Renal cortex interstitium (tissue), 15 donors: ENCODE data around the gene ACOT12. TPM values are rescaled to one million over a fixed set of nuclear protein-coding genes. Genes with fewer than 3 reads are reported as not detected.
"Not testable (repeated sequence)": the region's sequence is repeated elsewhere in the genome, so short reads cannot be mapped to it uniquely, and the experiment has no call there.

Experiments
- DNase-seq, 11 donors: peaks; one replicate each; pipeline ENCODE4 v3.0.0-alpha.2; 2013; ENCODE audit warnings: low read depth in 9 of 11, low spot score in 4 of 11; ENCODE audit errors: extremely low read depth in 1 of 11
- long read RNA-seq, 16 experiments: transcript quantifications; one replicate each; lab custom pipeline, GENCODE V29; 2026
- polyA plus RNA-seq, 3 donors: library from polyadenylated mRNA; unstranded; fragments of 120-200 nt; gene quantifications; one replicate each; pipeline ENCODE4 v1.2.1, GENCODE V29; 2013; ENCODE audit not compliant: insufficient read length in 3 of 3

ACOT12 gene
- 1 to 10 TPM in 1 of 3 donors, under 1 TPM in 2; 0.53 to 1.3 (median 0.90) TPM for polyA plus RNA-seq
- long read RNA-seq, donor 1 = 0 reads
- long read RNA-seq, donor 2 = 0 reads
- long read RNA-seq, donor 3 = 0 reads
- long read RNA-seq, donor 4 = 0 reads
- long read RNA-seq, donor 5 = 0 reads
- long read RNA-seq, donor 6 = 0 reads
- long read RNA-seq, donor 7 = 0 reads
- long read RNA-seq, donor 8 = 0 reads
- long read RNA-seq, donor 9 = 0 reads
- long read RNA-seq, donor 10 = 0 reads
- long read RNA-seq, donor 11 = 0 reads
- long read RNA-seq, donor 12 = 0 reads
- long read RNA-seq, donor 13 = 0 reads
- long read RNA-seq, donor 14 = 0 reads
- long read RNA-seq, donor 15 = 0 reads
- long read RNA-seq, donor 16 = 0 reads

DNA sequence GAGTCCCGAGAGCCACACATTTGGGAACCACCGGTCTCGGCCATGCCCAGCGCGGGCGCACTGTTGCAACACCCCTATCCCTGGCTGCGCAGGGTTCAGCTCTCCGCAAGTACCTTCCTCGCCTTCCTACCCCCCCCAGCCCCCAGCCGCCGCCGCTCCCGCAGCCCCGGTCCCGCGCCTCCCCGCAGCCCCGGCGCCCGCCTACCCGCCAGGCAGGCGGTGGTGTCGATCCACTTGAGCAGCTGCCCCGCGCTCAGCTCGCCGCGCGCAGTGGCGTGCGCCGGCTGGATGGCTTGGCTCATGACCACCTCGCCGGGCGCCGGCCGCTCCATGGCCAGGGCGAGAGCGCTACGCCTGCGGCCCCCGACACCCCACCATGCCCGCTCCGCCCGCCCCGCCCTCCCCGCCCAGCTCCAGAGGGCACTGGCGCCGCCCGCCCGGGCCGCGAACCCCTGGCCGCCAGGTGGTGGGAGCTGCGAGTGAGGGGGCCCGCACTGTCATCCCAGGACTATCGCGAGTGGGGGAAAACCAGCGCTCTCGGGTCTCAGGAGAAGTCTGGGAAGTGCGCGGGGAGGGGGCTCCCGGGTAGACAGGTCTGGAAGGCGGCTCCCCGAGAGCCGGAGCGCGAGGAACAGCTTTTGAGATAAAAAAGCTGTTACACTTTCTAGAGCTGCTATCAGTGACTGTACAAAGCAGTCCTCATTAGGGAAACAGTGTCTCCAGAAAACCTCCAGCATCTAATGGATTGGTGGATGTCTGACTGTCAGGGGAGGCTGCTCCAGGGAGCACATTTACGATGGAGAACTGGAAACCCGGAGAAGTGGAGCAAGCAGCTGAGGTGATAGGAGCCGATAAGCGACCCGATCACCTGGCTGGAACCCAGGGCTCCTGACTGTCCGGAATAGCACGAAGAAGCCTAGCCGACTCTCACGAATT is at the start of gene ACOT12:
Gene ACOT12 (minus strand): TSS at position 352 of the 936 bp plus-strand sequence. CDS start 20 bp downstream, at position 332.
- DNase-seq = peak in 5 of 11 donors; percentile 9 to 32 (median 22)

DNA sequence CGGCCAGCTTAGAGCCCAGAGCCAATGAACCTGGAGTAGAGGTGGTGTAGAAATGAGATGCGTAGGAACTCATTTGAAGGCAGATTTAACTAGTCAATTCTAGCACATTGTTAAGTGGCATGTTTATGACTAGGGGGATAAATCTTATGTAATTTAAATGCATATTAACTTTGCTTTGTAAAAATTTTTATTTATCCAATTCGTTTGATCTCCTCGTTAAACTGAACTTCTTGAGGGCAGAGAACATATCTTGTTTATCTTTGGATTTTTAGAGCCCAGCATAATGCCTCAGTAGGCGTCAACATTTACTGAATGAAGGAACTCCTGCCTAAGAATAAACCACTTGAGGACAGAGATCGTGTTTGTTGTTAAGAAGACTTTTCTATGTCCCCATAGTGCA is 41.1 kb upstream of the ACOT12 start:
- DNase-seq = no peak

DNA sequence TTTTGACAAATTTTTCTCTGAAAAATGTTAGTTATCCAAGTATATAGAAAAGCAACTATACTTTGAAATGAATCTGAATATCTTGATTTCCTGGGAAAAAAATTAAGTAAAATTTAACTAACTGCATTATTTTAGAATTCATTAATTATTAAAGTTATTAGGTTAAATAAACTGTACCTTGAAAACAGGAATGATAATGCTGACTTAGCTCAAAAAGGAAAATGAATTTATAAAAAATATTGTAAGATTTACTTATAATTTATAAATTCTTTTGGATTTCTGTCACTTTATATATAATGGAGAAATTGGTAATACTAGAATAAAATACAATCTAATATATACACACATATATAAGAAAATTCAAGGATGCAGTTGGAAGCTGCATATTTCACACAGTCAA is 36.1 kb upstream of the ACOT12 start:
- DNase-seq = no peak

DNA sequence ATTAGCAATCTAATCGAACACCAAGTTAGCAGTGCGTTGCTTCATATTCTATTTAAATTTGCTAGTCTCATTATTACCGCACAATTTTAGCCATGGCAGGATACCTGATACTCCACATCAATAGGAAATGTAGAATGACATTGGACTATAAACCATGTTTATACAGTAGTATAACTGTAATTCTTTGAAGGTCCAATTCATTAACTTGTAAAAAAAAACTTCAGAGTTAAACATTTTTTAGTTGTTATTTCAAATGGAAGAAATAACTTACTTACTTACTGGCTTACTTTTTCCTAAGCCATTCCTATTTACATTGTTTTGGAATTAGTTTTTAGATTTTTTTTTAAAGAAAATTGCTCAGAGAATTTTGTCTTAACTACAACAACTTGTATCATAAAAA is 35.4 kb upstream of the ACOT12 start:
- no peak for DNase-seq

DNA sequence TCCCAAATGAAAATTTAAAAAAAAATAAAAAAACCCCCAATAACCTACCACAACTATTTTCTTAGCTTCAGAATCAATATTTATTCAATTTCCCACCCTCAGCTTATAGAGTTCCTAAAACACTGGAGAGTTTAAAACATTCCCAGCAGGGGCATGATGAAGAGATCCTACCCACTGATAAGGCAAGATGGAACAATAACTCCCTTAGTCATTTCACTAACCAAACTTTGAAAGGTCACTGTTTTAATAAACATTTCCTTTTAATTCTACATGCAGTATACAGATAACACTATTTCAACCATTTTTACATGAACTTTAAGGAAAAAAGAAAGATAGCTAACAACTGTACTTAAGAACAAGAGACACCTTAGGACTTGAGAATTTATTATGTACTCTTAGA is 34.9 kb upstream of the ACOT12 start:
- DNase-seq = no peak

DNA sequence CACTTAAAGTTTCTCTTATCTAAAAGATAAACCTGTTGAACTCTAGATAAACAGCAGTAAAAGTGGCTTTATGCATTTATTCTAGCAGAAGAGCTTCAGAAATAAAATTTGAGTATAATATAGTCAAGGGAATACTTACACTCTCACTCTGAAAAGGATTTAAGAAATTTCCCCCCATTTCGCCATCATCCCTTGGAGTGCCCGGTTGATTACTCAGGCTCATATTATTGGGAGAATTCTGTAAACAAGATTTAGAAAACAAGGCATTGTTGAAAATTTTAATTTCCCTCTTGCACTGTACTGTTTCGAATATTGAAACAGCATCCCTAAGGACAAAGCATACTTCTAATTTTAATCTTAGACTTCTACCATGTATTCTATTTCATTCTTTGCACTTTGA is 34.5 kb upstream of the ACOT12 start:
- DNase-seq = no peak

DNA sequence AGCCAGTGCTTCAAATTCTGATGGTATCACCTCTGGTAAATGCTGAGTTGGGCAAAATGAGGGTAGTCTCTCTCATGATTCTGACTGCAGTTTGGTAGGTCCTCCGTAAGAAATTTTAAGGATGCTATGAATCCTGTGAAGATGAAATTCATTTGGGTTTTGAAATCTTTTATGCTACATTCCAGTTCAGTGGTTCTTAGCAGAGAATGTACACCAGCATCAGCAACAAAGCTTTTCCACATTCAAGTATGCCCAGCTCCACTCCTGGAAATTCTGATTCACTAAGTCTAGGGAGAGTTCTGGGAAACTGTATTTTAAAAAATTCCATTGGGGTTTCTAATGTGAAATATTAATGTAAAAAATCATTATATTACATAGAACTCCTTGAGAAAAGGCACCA is 33.6 kb upstream of the ACOT12 start:
- DNase-seq = no peak

DNA sequence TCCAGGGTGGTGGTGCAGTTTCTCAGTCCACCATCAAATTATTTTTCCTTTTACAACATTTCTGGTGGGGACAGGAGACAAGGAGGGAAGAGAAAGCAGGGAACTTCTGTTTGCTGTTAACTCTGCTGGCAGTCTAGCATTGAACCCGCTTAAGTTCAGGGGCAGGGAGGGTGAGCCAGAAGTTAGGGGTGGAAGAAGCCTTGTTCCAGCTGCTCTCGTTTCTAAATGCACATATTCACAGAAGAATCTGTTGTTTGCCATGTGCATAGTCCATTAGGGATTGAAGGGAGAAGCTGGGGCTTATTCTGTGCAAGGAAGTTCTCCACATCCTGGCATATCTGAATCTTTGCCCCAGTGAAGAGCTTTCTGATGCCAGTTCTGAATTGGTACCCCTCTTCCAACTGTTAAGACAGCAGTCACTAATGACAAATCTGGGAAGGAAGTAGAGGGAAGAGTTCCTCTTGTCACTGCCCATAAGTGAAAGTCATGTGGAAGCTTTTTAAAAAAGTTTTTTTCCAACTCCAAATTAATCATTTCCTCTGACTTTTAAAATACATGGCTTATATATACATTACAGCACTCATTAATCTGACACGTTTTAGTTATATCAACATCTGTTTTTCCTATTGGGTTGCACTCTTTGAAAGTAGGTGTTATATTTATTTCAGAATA is 32.6 kb upstream of the ACOT12 start:
- no peak for DNase-seq

DNA sequence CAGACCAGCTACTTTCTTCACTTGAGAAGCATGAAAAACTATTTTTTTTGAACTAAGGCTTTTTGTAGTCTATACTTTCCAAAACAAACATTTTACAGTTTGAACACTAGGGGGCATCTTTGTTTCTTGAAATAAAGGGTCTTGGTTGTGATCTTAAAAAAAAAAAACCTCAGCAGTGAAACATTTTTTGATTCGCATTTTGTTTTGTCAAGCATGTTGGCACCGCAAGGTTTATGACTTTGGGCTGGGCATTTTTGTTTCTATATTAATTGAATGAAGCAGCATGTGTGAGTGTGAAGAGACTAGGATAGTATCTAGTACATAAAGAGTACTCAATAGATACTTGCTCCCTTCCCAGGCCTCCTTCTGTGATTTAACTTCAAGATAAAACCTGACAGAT is 31.6 kb upstream of the ACOT12 start:
- peak in 9 of 11 donors; percentile 16 to 66 (median 33) for DNase-seq

DNA sequence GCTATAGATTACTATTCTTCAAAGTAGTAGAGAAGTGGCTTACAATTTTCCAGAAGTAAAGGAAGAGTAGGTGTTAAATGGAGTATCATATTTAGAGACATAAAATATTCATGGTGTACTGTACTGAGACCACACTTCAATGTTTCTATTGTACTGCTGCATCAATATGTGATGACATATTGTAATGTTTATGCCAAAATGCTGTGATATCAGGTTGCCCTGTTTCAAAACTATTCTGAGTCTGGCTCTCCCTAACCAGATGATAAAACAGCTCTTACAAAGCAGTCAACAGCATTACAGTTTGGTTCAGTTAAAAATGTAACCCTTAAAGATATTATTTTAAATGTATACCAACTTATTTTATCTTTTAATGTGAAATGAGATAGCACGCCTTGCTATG is 30.8 kb upstream of the ACOT12 start:
- DNase-seq = no peak

DNA sequence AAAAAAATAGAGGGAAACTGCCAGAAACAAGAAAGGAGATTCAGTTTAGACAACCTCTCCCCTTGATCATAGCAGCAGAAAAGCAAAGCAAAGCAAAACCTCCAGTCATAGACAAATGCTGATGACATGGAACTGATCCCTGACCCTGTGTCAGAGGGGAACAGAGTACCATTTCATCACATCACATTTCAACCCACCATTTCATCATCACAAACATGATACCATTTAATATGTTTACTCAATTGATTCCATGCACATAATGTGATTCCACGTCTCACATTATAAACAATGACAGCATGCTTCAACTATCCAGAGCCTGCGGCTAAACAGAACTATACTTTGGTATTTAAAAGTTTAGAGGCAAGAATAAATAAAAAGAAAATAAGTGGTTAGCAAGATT is 28.7 kb upstream of the ACOT12 start:
- no peak for DNase-seq

DNA sequence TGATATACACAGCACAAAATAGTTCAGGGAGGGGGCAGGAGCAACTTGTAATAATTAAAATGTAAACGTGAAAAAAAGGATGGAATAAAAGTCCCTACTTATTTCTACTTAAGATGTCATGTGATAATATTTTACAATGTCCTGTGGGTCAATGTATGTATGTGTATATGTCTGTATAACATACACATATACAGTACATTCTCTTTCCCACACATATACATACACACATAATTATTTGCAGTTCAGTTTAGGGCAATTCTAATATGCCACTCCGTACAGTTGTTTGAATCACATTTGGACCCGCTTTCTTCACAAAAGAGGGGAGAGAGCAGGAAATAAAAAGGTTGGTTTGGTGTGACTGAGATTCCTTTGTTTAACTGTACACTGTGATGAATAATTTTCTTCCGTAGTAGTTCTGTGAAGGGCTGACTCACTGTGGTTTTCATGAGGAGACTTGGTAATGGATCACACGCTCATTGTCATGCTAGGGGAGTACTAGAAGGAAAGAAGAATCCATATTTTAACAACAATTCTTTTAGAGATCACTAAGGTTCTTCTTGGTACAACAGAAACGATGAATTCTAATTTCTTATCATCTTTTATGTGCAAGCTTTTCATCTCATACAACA is 26.2 kb upstream of the ACOT12 start:
- DNase-seq = no peak

DNA sequence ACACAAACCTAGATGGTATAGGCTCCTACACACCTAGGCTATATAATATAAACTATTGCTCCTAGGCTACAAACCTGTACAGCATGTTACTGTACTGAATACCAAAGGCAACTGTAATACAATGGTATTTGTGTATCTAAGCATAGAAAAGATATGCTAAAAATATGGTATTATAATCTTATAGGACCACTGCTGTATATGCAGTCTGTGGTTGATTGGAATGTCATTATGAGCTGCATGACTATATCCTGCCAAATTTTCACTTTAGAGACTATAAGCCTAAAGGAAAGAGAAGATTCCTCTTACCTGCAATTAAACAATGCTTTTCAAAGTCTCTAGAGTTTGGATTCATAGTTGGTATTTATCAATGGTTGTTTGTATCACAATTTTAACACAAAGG is 24.7 kb upstream of the ACOT12 start:
- no peak for DNase-seq

DNA sequence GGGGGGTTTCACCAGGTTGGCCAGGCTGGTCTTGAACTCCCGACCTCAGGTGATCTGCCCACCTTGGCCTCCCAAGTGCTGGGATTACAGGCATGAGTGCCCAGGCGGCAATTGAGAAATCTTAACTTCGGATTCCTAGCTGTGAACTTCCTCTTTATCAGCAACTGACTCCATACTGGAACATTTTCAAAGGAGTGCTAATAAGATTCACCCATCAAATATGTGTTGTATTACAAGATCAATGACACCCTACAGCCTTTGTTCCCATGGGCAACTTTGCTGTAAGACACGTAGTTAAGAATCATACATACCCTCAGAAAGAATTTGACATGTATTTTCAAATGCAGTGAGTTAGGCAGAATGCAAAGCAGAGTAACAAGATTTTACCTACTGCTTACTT is 23.1 kb upstream of the ACOT12 start:
- no peak for DNase-seq

DNA sequence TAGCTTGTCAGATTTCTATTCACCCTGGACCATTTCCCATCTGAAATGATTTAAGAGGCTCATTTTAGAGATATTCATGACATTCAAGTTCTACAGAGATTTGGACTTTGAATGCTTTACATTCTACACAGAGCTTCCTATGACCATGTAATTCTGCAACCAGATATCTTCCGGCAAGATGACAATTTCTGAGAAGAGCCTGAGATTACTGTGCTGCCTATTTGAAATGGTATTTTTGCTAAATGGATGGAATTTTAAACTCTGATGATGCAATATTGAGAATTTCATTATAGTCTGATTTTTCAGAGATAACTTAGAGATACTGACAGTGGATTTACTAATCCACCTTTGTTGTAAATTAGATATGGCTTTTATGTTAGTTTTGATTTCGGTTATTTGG is 16.0 kb upstream of the ACOT12 start:
- no peak for DNase-seq

DNA sequence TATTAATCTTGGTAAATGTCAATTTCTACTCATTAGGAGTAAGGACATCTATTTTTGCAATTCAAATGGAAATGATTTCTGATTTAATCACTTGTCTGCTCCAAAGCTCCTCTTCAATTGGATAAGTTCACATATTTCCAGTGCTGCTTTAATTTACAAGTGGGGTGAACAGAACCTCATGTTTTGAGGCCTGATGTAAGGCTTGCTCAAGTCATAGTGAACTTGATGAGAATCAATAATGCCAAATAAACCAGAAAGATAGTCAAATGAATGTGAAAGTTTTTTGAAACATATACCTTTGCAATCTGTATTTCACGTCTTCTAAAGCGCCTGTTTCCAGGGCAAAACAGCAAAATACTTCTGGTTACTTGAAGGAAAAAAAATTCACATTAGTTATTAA is 15.4 kb upstream of the ACOT12 start:
- DNase-seq = no peak

DNA sequence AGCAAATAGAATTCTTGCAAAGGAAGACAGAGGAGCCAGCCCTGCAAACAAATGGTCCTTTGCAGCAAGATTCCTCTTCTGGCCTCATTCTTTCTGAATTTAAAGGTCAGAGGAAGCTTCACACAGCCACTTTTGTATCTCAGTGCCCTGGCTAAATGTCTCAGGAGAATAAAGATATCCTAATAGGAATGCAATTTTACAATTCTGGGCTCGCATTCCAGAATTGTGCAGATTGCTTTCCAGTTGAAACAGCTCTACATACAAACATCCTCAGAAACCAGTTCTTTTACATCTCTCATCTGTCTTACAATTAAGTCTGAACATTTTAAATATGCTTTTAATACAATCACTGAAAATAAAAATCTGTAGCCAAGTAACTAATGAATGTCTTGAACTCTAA is 14.6 kb upstream of the ACOT12 start:
- no peak for DNase-seq

DNA sequence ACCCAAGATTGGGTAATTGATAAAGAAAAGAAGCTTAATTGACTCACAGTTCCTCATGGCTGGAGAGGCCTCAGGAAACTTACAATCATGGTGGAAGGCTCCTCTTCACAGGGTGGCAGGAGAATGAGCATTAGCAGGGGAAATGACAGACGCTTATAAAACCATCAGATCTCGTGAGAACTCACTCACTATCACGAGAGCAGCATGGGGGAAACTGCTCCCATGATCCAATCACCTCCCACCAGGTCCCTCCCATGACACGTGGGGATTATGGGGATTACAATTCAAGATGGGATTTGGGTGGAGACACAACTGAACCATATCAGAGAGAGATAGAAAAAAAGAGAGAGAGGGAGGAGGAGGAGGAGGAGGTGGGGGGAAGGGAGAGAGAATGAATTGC is 13.9 kb upstream of the ACOT12 start:
- not testable (repeated sequence) for DNase-seq

DNA sequence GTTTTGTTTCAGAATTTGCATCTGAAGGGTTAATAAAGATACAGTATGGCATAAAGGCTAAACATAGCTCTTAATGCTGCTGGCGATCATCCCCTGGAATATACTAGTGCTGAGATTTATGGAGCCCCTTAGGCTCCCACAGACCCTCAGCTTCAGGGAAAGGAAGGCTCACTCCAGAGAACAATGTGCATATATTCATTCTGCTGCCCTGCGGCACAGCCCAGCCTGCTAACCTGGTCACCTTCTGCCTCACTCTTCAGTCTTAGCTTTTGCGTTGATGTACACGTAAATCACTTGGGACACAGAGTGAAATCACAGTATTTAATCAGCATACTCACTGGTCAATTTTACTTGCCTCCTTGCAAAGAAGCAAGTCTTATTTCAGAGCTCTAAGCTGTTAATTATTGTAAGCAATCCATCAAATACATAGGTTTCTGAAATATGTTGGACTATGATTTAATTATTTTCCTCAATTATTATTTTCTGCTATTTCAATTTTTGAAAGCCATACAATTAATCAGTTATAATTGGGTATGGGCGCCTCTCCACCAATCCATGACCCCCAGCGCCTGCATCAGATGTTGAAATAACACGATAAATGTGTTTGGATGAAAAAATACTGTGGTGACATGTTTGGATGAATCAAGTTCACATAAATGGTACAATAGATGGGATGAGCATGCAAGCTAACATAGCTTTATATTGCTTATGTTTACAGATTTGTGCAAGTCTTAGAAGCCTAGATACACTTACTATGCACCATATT is 11.4 kb upstream of the ACOT12 start:
- no peak for DNase-seq
